Omental fat pad (tissue), 4 donors: ENCODE results near the gene HBG2. TPM values are rescaled to one million over a fixed set of nuclear protein-coding genes. Genes with fewer than 3 reads are reported as not detected.
"Not testable (repeated sequence)": the region's sequence is repeated elsewhere in the genome, so short reads cannot be mapped to it uniquely, and the experiment has no call there.

Experiments used
- ATAC-seq: fragments of 150-250 bp; one replicate; pipeline ENCODE4 v1.9.1; 2016; ENCODE audit warnings: mild to moderate bottlenecking, moderate library complexity; ENCODE audit not compliant: low FRiP score
- DNase-seq: peaks from one replicate; pipeline ENCODE4 v3.0.0-alpha.2; 2019; ENCODE audit warnings: low spot score
- CTCF ChIP-seq, 3 donors: fragments of 450-650 bp; IDR thresholded peaks; one replicate each; pipeline ENCODE4 v1.5.1; 2016 to 2017; ENCODE audit warnings: antibody characterized with exemption in 3 of 3, mild to moderate bottlenecking in 3 of 3, moderate library complexity in 2 of 3
- total RNA-seq, 4 donors: library from RNA; depleted of rRNA; stranded (reverse); fragments of >200 nt; gene quantifications; one replicate each; pipeline ENCODE4 v1.1.0, GENCODE V29; 2016

Gene HBG2
- total RNA-seq, result 1 to 10 TPM in 1 of 4 donors, not detected in 3; 2.1 TPM

GRCh38 chr11:5254646-5255413 is at the start of gene HBG2:
TSS of gene HBG2 (minus strand) at chr11:5254781. CDS start at chr11:5254728, 53 bp downstream.
- DNase-seq, ATAC-seq: not testable (repeated sequence)

- no peak for ATAC-seq
- DNase-seq, result no peak
- no peak for TF ChIP-seq CTCF (IDR thresholded peaks at IDR 0.05)
Measured at GRCh38 chr11:5304046-5304445, 49.5 kb upstream of the HBG2 start.

GRCh38 chr11:5303626-5304025 is 49.0 kb upstream of the HBG2 start:
- DNase-seq, result no peak
- TF ChIP-seq CTCF (IDR thresholded peaks at IDR 0.05), result no peak
- no peak for ATAC-seq

GRCh38 chr11:5301846-5302245 is 47.3 kb upstream of the HBG2 start, which contains the start of gene OR51B4:
TSS of gene OR51B4 (minus strand) at chr11:5301946. CDS start at chr11:5301946, 0 bp downstream.
- DNase-seq, result no peak
- no peak for TF ChIP-seq CTCF (IDR thresholded peaks at IDR 0.05)
- ATAC-seq, result no peak

GRCh38 chr11:5300251-5300650 is 45.7 kb upstream of the HBG2 start:
- DNase-seq, result no peak
- no peak for TF ChIP-seq CTCF (IDR thresholded peaks at IDR 0.05)
- no peak for ATAC-seq

- no peak for ATAC-seq
- no peak for TF ChIP-seq CTCF (IDR thresholded peaks at IDR 0.05)
- no peak for DNase-seq
Measured at GRCh38 chr11:5298451-5298850, 43.9 kb upstream of the HBG2 start.

- no peak for ATAC-seq
- DNase-seq, result no peak
- no peak for TF ChIP-seq CTCF (IDR thresholded peaks at IDR 0.05)
Measured at GRCh38 chr11:5297721-5298323, 43.2 kb upstream of the HBG2 start.

- ATAC-seq, DNase-seq: not testable (repeated sequence)
Measured at GRCh38 chr11:5294342-5294995, 39.9 kb upstream of the HBG2 start.
